H9 (cell line): ENCODE data around the gene MTSS2. TPM values are rescaled to one million over a fixed set of nuclear protein-coding genes. Genes with fewer than 3 reads are reported as not detected.
A peak's percentile ranks its signal among the peaks of the same experiment; 100 is the strongest.

Experiments used
- DNase-seq: peaks from one replicate; pipeline ENCODE4 v3.0.0-alpha.2; 2017
- H2AFZ ChIP-seq: one replicate; pipeline ENCODE4 v1.6.1; 2013; ENCODE audit warnings: mild to moderate bottlenecking, low read length, control low read depth, moderate library complexity
- H2AK5ac ChIP-seq: 2 replicates; pipeline ENCODE4 v1.6.1; 2013; ENCODE audit warnings: low read length, control low read depth, mixed read lengths; ENCODE audit not compliant: insufficient read length
- H2BK120ac ChIP-seq: one replicate; pipeline ENCODE4 v1.6.1; 2013; ENCODE audit warnings: low read depth, mild to moderate bottlenecking, low read length, control low read depth, inconsistent platforms; ENCODE audit not compliant: poor library complexity, severe bottlenecking
- H2BK12ac ChIP-seq: 2 replicates; pipeline ENCODE4 v1.6.1; 2013; ENCODE audit warnings: low read length, control low read depth, mixed read lengths, low read depth; ENCODE audit not compliant: insufficient read length
- H2BK15ac ChIP-seq: 2 replicates; pipeline ENCODE4 v1.6.1; 2013; ENCODE audit warnings: low read depth, low read length, control low read depth
- H2BK20ac ChIP-seq: one replicate; pipeline ENCODE4 v1.6.1; 2013; ENCODE audit warnings: low read depth, mild to moderate bottlenecking, low read length, control low read depth, inconsistent platforms; ENCODE audit not compliant: poor library complexity, severe bottlenecking
- H2BK5ac ChIP-seq: 2 replicates; pipeline ENCODE4 v1.6.1; 2013; ENCODE audit warnings: low read length, control low read depth, mixed read lengths; ENCODE audit not compliant: insufficient read length
- H3K14ac ChIP-seq: 2 replicates; pipeline ENCODE4 v1.6.1; 2013; ENCODE audit warnings: low read length, control low read depth; ENCODE audit not compliant: insufficient read depth
- H3K18ac ChIP-seq: 2 replicates; pipeline ENCODE4 v1.6.1; 2013; ENCODE audit warnings: low read depth, mild to moderate bottlenecking, mixed read lengths, low read length, control low read depth; ENCODE audit not compliant: insufficient read length
- H3K23ac ChIP-seq: 2 replicates; pipeline ENCODE4 v1.6.1; 2013; ENCODE audit warnings: low read length, control low read depth, mixed read lengths, low read depth; ENCODE audit not compliant: insufficient read length
- H3K23me2 ChIP-seq: 2 replicates; pipeline ENCODE4 v1.6.1; 2013; ENCODE audit warnings: low read depth, mild to moderate bottlenecking, mixed read lengths, low read length, control low read depth; ENCODE audit not compliant: insufficient read length, poor library complexity, severe bottlenecking
- H3K27ac ChIP-seq: 2 replicates; pipeline ENCODE4 v1.5.1; 2013; ENCODE audit warnings: low read length, control low read depth, mixed read lengths, low read depth; ENCODE audit not compliant: insufficient read length
- H3K27me3 ChIP-seq: 2 replicates; pipeline ENCODE4 v1.6.1; 2013; ENCODE audit warnings: low read length, control low read depth, inconsistent platforms; ENCODE audit not compliant: insufficient read depth
- H3K4ac ChIP-seq: 2 replicates; pipeline ENCODE4 v1.6.1; 2013; ENCODE audit warnings: low read depth, mild to moderate bottlenecking, control low read depth, inconsistent platforms, low read length, moderate library complexity
- H3K4me1 ChIP-seq: 2 replicates; pipeline ENCODE4 v1.6.1; 2013; ENCODE audit warnings: low read length, control low read depth, inconsistent platforms; ENCODE audit not compliant: insufficient read depth
- H3K4me2 ChIP-seq: 2 replicates; pipeline ENCODE4 v1.6.1; 2013; ENCODE audit warnings: low read length, control low read depth, mixed read lengths; ENCODE audit not compliant: insufficient read length, insufficient read depth
- H3K56ac ChIP-seq: 2 replicates; pipeline ENCODE4 v1.6.1; 2013; ENCODE audit warnings: low read depth, mild to moderate bottlenecking, mixed read lengths, low read length, control low read depth; ENCODE audit not compliant: insufficient read length
- H3K79me1 ChIP-seq: 2 replicates; pipeline ENCODE4 v1.6.1; 2013; ENCODE audit warnings: low read depth, mild to moderate bottlenecking, moderate library complexity, low read length, control low read depth, inconsistent platforms; ENCODE audit not compliant: insufficient read depth, poor library complexity, severe bottlenecking
- H3K79me2 ChIP-seq: 2 replicates; pipeline ENCODE4 v1.6.1; 2013; ENCODE audit warnings: low read length, control low read depth, inconsistent platforms; ENCODE audit not compliant: insufficient read depth
- H3K9ac ChIP-seq: 2 replicates; pipeline ENCODE4 v1.6.1; 2013; ENCODE audit warnings: low read length, control low read depth, mixed read lengths; ENCODE audit not compliant: insufficient read length; ENCODE audit errors: extremely low read depth
- H3K9me3 ChIP-seq: one replicate; pipeline ENCODE4 v1.6.1; 2013; ENCODE audit warnings: low read depth, low read length, inconsistent platforms; ENCODE audit not compliant: control insufficient read depth
- H3T11ph ChIP-seq: one replicate; pipeline ENCODE4 v1.6.1; 2013; ENCODE audit warnings: mild to moderate bottlenecking, low read length, control low read depth, inconsistent platforms
- H4K20me1 ChIP-seq: one replicate; pipeline ENCODE4 v1.6.1; 2013; ENCODE audit not compliant: control insufficient read depth, insufficient read length, insufficient read depth
- H4K5ac ChIP-seq: 2 replicates; pipeline ENCODE4 v1.6.1; 2013; ENCODE audit warnings: low read depth, mild to moderate bottlenecking, mixed read lengths, low read length, control low read depth; ENCODE audit not compliant: insufficient read length
- H4K8ac ChIP-seq: replicated peaks from 2 replicates; pipeline ENCODE4 v1.6.1; 2013; ENCODE audit warnings: low read length, control low read depth, mixed read lengths, low read depth; ENCODE audit not compliant: insufficient read length
- H4K91ac ChIP-seq: 2 replicates; pipeline ENCODE4 v1.6.1; 2013; ENCODE audit warnings: low read depth, mild to moderate bottlenecking, moderate library complexity, mixed read lengths, low read length, control low read depth; ENCODE audit not compliant: insufficient read length
- H3K27ac Mint-ChIP-seq, 3 experiments: 2 replicates in 2 of 3; 3 replicates in 1 of 3; pipeline ENCODE4 v1.8.0; 2020 to 2021; ENCODE audit warnings: mixed read lengths in 3 of 3, mild to moderate bottlenecking in 1 of 3, moderate library complexity in 1 of 3
- H3K27me3 Mint-ChIP-seq: 2 replicates; pipeline ENCODE4 v1.8.0; 2021; ENCODE audit warnings: low read depth, mild to moderate bottlenecking, moderate library complexity, mixed read lengths
- H3K36me3 Mint-ChIP-seq, 3 experiments: 2 replicates in 2 of 3; 3 replicates in 1 of 3; pipeline ENCODE4 v1.8.0; 2020 to 2021; ENCODE audit warnings: low read depth in 3 of 3, mixed read lengths in 3 of 3; ENCODE audit not compliant: insufficient read depth in 1 of 3
- H3K4me1 Mint-ChIP-seq, 2 experiments: 2 replicates each; pipeline ENCODE4 v1.8.0; 2020; ENCODE audit warnings: mixed read lengths in 2 of 2
- H3K4me3 Mint-ChIP-seq, 2 experiments: 2 replicates in 1 of 2; 3 replicates in 1 of 2; pipeline ENCODE4 v1.8.0; 2020 to 2021; ENCODE audit warnings: mild to moderate bottlenecking in 2 of 2, mixed read lengths in 2 of 2, moderate library complexity in 1 of 2
- H3K9me3 Mint-ChIP-seq, 2 experiments: 2 replicates in 1 of 2; 3 replicates in 1 of 2; pipeline ENCODE4 v1.8.0; 2020; ENCODE audit warnings: mild to moderate bottlenecking in 2 of 2, mixed read lengths in 2 of 2, moderate library complexity in 1 of 2
- CTCF ChIP-seq: fragments of 200-600 bp; sonication (generic); conservative IDR thresholded peaks from 3 replicates; pipeline ENCODE4 v1.8.0; 2021; ENCODE audit warnings: antibody characterized with exemption, mild to moderate bottlenecking
- WGBS: extraction: QIAGEN DNeasy Blood & Tissue Kit; methylation state at CpG from one replicate; pipeline ENCODE4 v1.1.7; 2013; ENCODE audit warnings: missing lambda C conversion rate, low lambda C conversion rate, mixed read lengths; ENCODE audit not compliant: insufficient read length; ENCODE audit errors: extremely low coverage; 5-methylcytosine and 5-hydroxymethylcytosine counted together
- total RNA-seq: library from RNA; stranded (reverse); gene quantifications from 2 replicates; pipeline ENCODE4 v1.2.1, GENCODE V29; 2021

MTSS2 gene
- total RNA-seq, 1 experiment from 2014 or later = 41.0 TPM

GRCh38 chr16:70709457-70709856 is 23.6 kb upstream of the MTSS2 start:
- Histone ChIP-seq H3K27me3 (no peaks in the 10 kb centered on the region), H3K27ac (no peak overlapping the region), H4K91ac (peak overlapping the region; percentile 15), H3K4me1 (peaks cover 7% of the 10 kb centered on the region; the same call in 1 of the 2 replicates), H4K20me1 (no peaks in the 10 kb centered on the region), H3K9ac (no peak overlapping the region), H3K18ac (no peak overlapping the region), H3K4ac (no peak overlapping the region), H2AFZ (no peak overlapping the region), H3K14ac (no peak overlapping the region), H3K4me2 (no peak overlapping the region), H2BK120ac (no peak overlapping the region), H4K5ac (no peak overlapping the region), H2BK5ac (no peak overlapping the region), H3K23me2 (no peaks in the 10 kb centered on the region), H4K8ac (no peak overlapping the region), H3K56ac (no peak overlapping the region), H2BK20ac (no peak overlapping the region), H3T11ph (no peak overlapping the region), H3K79me2 (no peaks in the 10 kb centered on the region), H3K79me1 (no peaks in the 10 kb centered on the region), H3K23ac (no peak overlapping the region), H3K9me3 (no peaks in the 10 kb centered on the region), H2BK12ac (no peak overlapping the region), H2AK5ac (no peak overlapping the region), H2BK15ac (no peak overlapping the region)
- H3K9me3 Mint-ChIP-seq = no peaks in the 10 kb centered on the region; a peak in 1 of 5 replicates
- H3K4me3 Mint-ChIP-seq = no peak overlapping the region
- no peaks in the 10 kb centered on the region; the same call in 1 of the 2 replicates for H3K27me3 Mint-ChIP-seq
- peaks cover 51 to 55% of the 10 kb centered on the region in 2 experiments for H3K4me1 Mint-ChIP-seq
- TF ChIP-seq CTCF = no peak
- DNase-seq = no peak
- H3K27ac Mint-ChIP-seq = peak overlapping the region in 1 of 3 experiments; percentile 62; a peak in 2 of 7 replicates
- WGBS = no CpG with 5 or more reads among the region's 5 CpGs
- H3K36me3 Mint-ChIP-seq = peaks cover 4 to 9% (median 7%) of the 10 kb centered on the region in 3 experiments; a peak in 4 of 7 replicates
